IMR-90 (cell line): Measurements from ENCODE around the gene FADS1.

ENCODE experiments used
- BHLHE40 ChIP-seq: fragments of 150-350 bp; IDR thresholded peaks from 2 replicates; pipeline ENCODE4 v1.6.1; 2016; ENCODE audit warnings: mild to moderate bottlenecking, low read depth, low read length
- CEBPB ChIP-seq: IDR thresholded peaks from 2 replicates; pipeline ENCODE4 v1.6.1; 2012; ENCODE audit warnings: low read depth, low read length, improper control_type of control experiment
- CHD1 ChIP-seq: IDR thresholded peaks from 2 replicates; pipeline ENCODE4 v1.6.1; 2012; ENCODE audit warnings: low read depth, low read length, improper control_type of control experiment
- CTCF ChIP-seq: conservative IDR thresholded peaks from 2 replicates; pipeline ENCODE4 v1.5.1; 2012; ENCODE audit warnings: mild to moderate bottlenecking, low read depth, low read length, improper control_type of control experiment
- MAZ ChIP-seq: IDR thresholded peaks from 2 replicates; pipeline ENCODE4 v1.6.1; 2012; ENCODE audit warnings: low read depth, mild to moderate bottlenecking, low read length, improper control_type of control experiment, moderate library complexity, borderline replicate concordance
- NFE2L2 ChIP-seq: fragments of 150-350 bp; IDR thresholded peaks from 2 replicates; pipeline ENCODE4 v1.6.1; 2016; ENCODE audit warnings: low read depth, mild to moderate bottlenecking, low read length
- POLR2A ChIP-seq: IDR thresholded peaks from 2 replicates; pipeline ENCODE4 v1.6.1; 2012; ENCODE audit warnings: mild to moderate bottlenecking, low read depth, low read length
- RAD21 ChIP-seq: IDR thresholded peaks from 2 replicates; pipeline ENCODE4 v1.6.1; 2012; ENCODE audit warnings: low read length, improper control_type of control experiment
- RCOR1 ChIP-seq: IDR thresholded peaks from 2 replicates; pipeline ENCODE4 v1.6.1; 2012; ENCODE audit warnings: mild to moderate bottlenecking, low read length, improper control_type of control experiment; ENCODE audit not compliant: insufficient replicate concordance
- SMC3 ChIP-seq: fragments of 150-350 bp; IDR thresholded peaks from 2 replicates; pipeline ENCODE4 v1.6.1; 2016; ENCODE audit warnings: low read depth, mild to moderate bottlenecking, antibody characterized with exemption, low read length, moderate library complexity
- USF2 ChIP-seq: fragments of 150-350 bp; IDR thresholded peaks from 2 replicates; pipeline ENCODE4 v1.6.1; 2017; ENCODE audit warnings: mild to moderate bottlenecking, antibody characterized with exemption, low read length, low read depth

GRCh38 chr11:61784506-61784805 lies 32.3 kb downstream of the FADS1 start:
- TF ChIP-seq SMC3 (no peak), CTCF (no peak), POLR2A (no peak), MAZ (no peak), CHD1 (no peak), CEBPB (no peak), RAD21 (no peak), NFE2L2 (no peak), BHLHE40 (no peak), RCOR1 (no peak), USF2 (no peak)
